ENCODE data around the gene BMP6. TPM values are rescaled to one million over a fixed set of nuclear protein-coding genes. Genes with fewer than 3 reads are reported as not detected.

Gene BMP6
- total RNA-seq, 1 experiment from 2014 or later = 0.28 TPM

GRCh38 chr6:7730784-7731227 lies 4.9 kb downstream of the BMP6 start:
- Histone ChIP-seq H4K8ac (replicated peaks; ENCODE audit: insufficient read length, low read depth, low read length) (no peak overlapping the region), H3K23ac (ENCODE audit: insufficient read length, low read depth, low read length) (no peak overlapping the region), H3K9ac (ENCODE audit: extremely low read depth, insufficient read length, low read length) (no peak overlapping the region), H3K56ac (ENCODE audit: insufficient read length, low read depth, low read length) (no peak overlapping the region), H2BK12ac (ENCODE audit: insufficient read length, low read depth, low read length) (no peak overlapping the region), H2BK15ac (ENCODE audit: low read depth, low read length) (no peak overlapping the region), H3K4me1 (ENCODE audit: insufficient read depth, low read length) (peaks cover 2% of the 10 kb centered on the region; the same call in 1 of the 2 replicates), H3K9me3 (ENCODE audit: control insufficient read depth, low read depth, low read length) (no peaks in the 10 kb centered on the region), H3K27me3 (ENCODE audit: insufficient read depth, low read length) (peaks cover 29% of the 10 kb centered on the region), H3K14ac (ENCODE audit: insufficient read depth, low read length) (no peak overlapping the region), H3K18ac (ENCODE audit: insufficient read length, low read depth, low read length) (no peak overlapping the region), H2AK5ac (ENCODE audit: insufficient read length, low read length) (no peak overlapping the region), H3K79me2 (ENCODE audit: insufficient read depth, low read length) (no peaks in the 10 kb centered on the region), H4K20me1 (ENCODE audit: control insufficient read depth, insufficient read depth, insufficient read length) (no peaks in the 10 kb centered on the region), H2BK120ac (ENCODE audit: low read depth, low read length, poor library complexity, severe bottlenecking) (no peak overlapping the region), H2AFZ (ENCODE audit: low read length) (no peak overlapping the region), H4K5ac (ENCODE audit: insufficient read length, low read depth, low read length) (no peak overlapping the region), H3K4me2 (ENCODE audit: insufficient read depth, insufficient read length, low read length) (no peak overlapping the region), H3K79me1 (ENCODE audit: insufficient read depth, low read depth, low read length, poor library complexity, severe bottlenecking) (no peaks in the 10 kb centered on the region), H4K91ac (ENCODE audit: insufficient read length, low read depth, low read length) (no peak overlapping the region), H2BK20ac (ENCODE audit: low read depth, low read length, poor library complexity, severe bottlenecking) (no peak overlapping the region), H3K4ac (ENCODE audit: low read depth, low read length) (no peak overlapping the region), H3K27ac (ENCODE audit: insufficient read length, low read depth, low read length) (no peak overlapping the region), H2BK5ac (ENCODE audit: insufficient read length, low read length) (no peak overlapping the region), H3K23me2 (ENCODE audit: insufficient read length, low read depth, low read length, poor library complexity, severe bottlenecking) (peaks cover 26% of the 10 kb centered on the region), H3T11ph (ENCODE audit: low read length) (no peak overlapping the region)
- Mint-ChIP-seq H3K27ac (no peak overlapping the region), H3K9me3 (no peaks in the 10 kb centered on the region; a peak in 1 of 5 replicates), H3K4me1 (peaks cover 34 to 36% of the 10 kb centered on the region in 2 experiments), H3K4me3 (no peak overlapping the region), H3K27me3 (ENCODE audit: low read depth) (peaks cover 56% of the 10 kb centered on the region), H3K36me3 (ENCODE audit: insufficient read depth in 1 of 3, low read depth in 3 of 3) (no peaks in the 10 kb centered on the region)
- DNase-seq = no peak
- no peak for TF ChIP-seq CTCF (conservative IDR thresholded peaks at IDR 0.05)
- no CpG with 5 or more reads among the region's 10 CpGs for WGBS (ENCODE audit: extremely low coverage, insufficient read length, low lambda C conversion rate)
